Measurements from ENCODE around the gene FAM222A.

FAM222A gene

DNA sequence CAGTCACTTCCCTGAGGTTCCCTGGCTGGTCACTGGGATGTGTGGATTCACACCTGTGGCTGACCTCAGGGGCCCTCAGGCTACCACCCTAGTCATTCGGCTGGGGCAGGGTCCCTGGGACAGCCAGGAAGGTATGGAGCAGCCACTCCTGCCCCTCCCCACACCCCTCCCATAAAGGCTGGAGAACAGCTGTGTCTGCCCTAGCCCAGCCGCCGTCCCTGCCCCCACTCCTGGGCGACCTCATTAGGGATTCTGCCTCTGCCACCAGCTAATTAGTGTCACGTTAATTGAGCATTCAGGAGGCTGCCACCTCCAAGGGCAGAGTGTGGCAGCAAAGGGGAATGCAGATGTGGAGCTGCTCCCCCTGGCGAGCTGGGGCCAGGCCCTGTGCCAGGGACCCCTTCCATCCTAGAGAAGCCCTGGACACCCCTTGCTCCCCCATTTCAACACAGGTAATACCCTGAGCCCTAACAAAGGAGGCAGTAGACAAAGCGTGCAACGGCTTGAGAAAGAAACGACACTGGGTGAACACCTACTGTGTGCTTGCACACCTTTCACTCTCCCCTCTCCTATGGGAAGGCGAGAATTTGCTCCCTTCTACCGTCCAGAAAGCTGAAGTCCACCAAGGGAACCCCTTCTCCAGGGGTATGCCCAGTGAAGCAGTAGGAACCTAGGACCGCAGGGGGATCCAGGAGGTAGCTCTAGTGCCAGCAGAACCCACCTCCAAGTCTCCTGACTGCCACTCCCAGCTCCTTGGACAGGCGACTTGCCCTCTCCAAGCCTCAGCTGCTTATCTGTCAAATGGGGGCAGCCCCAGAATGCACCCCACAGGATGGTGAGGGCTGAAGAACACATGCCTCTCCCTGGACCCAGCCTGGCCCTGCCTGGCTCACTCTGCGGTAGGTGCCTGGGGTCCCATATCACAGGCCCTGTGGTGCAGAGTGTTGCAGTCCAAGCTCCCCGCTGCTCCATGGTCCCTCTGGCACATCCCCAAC is 45.1 kb downstream of the FAM222A start:
- DNase-seq (ENCODE audit: low read depth, low spot score), result no peak

DNA sequence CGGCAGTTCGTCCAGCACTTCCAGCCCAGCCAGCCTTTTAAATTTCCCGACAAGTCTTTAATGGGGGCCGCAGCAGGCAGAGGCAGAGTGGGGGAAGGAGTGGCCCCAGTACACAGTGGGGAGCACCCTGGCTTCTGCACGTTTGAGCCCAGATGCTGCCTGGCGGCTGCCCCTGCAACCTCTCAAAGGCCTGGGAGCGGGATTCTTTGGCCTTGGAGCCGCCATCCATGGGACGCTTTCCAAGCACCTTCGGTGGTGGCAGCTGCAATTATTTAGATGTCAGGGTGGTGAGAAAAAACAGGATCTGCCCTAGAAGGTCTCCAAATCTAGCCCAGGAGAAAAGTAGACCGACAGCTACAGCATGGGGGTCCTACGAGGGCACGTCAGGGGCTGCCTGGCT is 46.0 kb downstream of the FAM222A start:
- DNase-seq (ENCODE audit: low read depth, low spot score), result no peak

- no peak for DNase-seq (ENCODE audit: low read depth, low spot score)
These were observed 46.7 kb downstream of the FAM222A start for GRCh38 chr12:109760031-109760929.

GRCh38 chr12:109760930-109761921 is 47.6 kb downstream of the FAM222A start:
- no peak for DNase-seq (ENCODE audit: low read depth, low spot score)

DNA sequence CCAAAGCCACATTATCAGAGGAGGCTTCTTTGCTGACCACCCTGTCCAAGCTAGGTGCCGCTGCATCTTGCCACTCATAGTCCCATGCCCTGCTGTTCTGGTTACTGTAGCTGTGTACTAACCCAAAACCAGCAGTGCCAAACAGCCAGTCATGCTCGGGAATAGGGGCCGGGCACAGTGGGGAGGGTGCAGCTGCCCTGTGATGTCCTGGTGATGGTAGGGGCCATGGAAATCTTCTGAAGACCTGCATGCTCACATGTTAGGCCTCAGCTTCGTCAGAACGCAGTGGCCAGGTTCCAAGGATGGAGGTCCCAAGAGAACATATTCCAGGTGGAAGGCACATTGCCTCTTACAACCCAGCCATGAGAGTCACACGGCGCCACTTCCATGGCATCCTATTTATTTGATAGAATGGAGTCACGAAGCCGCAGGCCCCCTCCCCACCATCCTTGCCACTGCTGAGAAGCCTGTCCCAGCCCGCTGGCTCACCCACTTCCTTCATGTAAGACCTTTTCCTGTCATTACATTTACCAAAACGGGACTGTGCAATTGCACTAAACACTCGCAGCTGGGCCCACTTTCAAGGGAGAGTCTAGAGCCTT is 48.5 kb downstream of the FAM222A start:
- no peak for DNase-seq (ENCODE audit: low read depth, low spot score)

- no peak for DNase-seq (ENCODE audit: low read depth, low spot score)
These were observed 49.1 kb downstream of the FAM222A start for GRCh38 chr12:109762673-109763191.

GRCh38 chr12:109763201-109763841 is 49.7 kb downstream of the FAM222A start:
- no peak for DNase-seq (ENCODE audit: low read depth, low spot score)

DNA sequence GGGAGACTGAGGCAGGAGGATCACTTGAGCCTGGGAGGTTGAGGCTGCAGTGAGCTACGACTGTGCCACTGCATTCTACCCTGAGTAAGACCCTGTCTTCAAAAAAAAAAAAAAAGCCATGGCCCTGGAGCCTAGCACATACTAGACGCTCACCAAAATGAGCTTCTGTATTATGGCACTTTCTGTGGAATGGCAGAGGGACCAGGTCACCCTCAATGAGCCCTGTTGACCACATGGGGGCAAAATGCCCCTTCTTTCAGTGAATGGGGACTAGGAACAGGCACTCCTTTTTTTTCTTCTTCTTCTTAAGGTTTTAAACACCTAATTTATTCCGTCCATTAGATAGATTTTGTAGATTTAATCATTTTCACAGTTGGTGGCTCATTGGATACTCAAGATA is 50.5 kb downstream of the FAM222A start:
- DNase-seq (ENCODE audit: low read depth, low spot score), result no peak

- no peak for DNase-seq (ENCODE audit: low read depth, low spot score)
These were observed 51.3 kb downstream of the FAM222A start for GRCh38 chr12:109764776-109765445.

DNA sequence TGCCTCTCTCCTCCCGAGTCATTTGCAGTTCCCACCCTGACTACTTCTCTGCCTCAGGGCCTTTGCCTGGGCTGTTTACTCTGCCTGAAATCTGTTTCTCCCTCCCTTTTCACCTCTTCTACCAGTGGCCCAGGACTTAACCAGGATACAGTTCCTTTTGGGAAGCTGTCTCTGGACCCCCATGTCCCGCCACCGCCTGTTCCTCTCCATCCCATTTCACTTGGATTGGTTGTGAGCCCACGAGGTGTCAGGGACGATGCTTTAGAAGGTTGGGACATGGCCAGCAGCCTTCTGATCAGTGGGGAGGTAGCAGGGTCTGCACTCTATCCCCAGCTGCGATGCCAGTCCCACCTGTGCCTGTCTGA is 51.8 kb downstream of the FAM222A start:
- DNase-seq (ENCODE audit: low read depth, low spot score), result no peak

DNA sequence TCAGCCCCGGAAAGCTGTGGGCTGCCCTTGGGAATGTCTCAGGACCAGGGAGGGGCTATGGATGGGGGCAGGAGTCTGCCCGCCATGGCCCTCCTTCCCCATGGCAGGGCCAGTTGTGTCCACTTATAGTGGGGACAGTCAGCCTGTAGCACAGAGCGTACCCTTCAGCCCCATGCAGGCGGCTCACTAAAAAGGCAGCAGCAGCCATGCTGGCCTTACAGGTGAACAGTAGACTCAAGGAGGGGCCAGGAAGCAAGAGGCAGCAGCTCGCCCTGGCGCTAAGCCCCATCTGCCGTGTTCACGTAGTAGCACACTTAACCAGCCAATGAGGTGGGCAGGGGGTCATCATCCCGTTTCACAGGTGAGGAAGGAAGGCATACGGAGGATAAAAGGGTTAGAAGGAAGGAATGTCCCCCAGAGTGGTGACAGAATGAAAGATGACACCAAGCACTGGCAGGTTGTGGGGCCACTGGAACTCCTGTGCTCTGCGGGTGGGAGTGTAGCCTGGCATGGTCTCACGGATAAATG is 52.7 kb downstream of the FAM222A start:
- DNase-seq (ENCODE audit: low read depth, low spot score), result no peak

- DNase-seq (ENCODE audit: low read depth, low spot score), result no peak
These were observed 53.8 kb downstream of the FAM222A start for GRCh38 chr12:109767456-109767855.

- no peak for DNase-seq (ENCODE audit: low read depth, low spot score)
These were observed 54.6 kb downstream of the FAM222A start for GRCh38 chr12:109767991-109768900.

GRCh38 chr12:109768901-109769670 is 55.5 kb downstream of the FAM222A start:
- no peak for DNase-seq (ENCODE audit: low read depth, low spot score)

DNA sequence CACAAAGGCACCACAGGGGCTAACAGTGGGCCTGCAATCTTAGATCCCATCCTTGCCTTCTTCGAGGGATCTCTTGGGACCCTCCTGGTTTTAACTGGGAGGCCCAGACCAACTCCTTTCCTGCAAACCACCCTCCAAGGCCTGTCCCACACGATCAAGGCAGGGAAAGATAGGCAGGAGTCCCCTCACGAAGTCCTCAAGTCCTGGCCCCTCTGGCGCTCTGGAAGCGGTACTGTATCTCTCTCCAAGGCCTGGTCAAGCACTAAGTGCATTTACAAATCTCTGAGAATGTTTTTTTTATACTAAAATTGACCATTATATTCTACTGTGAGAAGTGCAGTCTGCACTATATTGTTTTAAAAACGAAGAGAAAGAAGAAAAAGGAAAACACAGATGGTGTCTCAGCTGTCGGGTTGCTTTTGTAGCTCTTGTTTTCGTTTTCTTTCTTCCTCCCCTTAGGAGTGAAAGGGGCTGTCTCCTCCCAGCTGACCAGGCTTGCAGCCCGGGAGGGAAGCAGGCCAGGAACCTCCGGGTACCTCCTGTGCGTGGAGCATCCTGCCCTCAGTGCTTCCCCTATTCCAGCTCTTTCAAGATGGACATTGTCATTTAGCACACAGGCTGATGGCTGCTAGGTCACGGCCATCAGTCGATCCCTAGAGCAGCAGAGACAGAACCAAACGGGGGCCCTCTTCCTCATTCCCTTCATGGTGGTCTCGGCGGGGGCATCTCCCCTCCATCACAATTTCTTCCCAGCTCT is 56.7 kb downstream of the FAM222A start:
- no peak for DNase-seq (ENCODE audit: low read depth, low spot score)

GRCh38 chr12:109770861-109771670 is 57.4 kb downstream of the FAM222A start:
- no peak for DNase-seq (ENCODE audit: low read depth, low spot score)

Data from activated naive CD8-positive, alpha-beta T cell treated with anti-CD3 and anti-CD28 coated beads, Interleukin-2, amount 50 U/mL, for 16 hours (primary cell).